HG03045 (cell line): Measurements from ENCODE around the gene PRDM15.

ENCODE experiments used
- ATAC-seq: cut with Tn5 transposase; IDR thresholded peaks from one replicate; pipeline ENCODE4 v1.9.1; 2021; ENCODE audit warnings: mild to moderate bottlenecking, moderate library complexity; ENCODE audit not compliant: unreplicated experiment

PRDM15 gene

GRCh38 chr21:41753006-41753898, 125.9 kb downstream of the PRDM15 start:
- no peak for ATAC-seq

- ATAC-seq, result no peak
Measured at GRCh38 chr21:41752231-41752681, 126.9 kb downstream of the PRDM15 start.

- no peak for ATAC-seq
Measured at GRCh38 chr21:41751611-41752011, 127.5 kb downstream of the PRDM15 start.

- ATAC-seq, result no peak
Measured at GRCh38 chr21:41750532-41751151, 128.5 kb downstream of the PRDM15 start.

GRCh38 chr21:41750051-41750450, 129.1 kb downstream of the PRDM15 start:
- no peak for ATAC-seq

- no peak for ATAC-seq
Measured at GRCh38 chr21:41749286-41749685, 129.9 kb downstream of the PRDM15 start.
